ENCODE measurements around the gene ZNF784. TPM values are rescaled to one million over a fixed set of nuclear protein-coding genes. Genes with fewer than 3 reads are reported as not detected.

ZNF784 gene
- total and polyA plus RNA-seq, 2 of the 8 experiments (the other 6 are each of a cell fraction or from before 2014, with no cell fraction given) = 6.5 to 8.0 TPM

DNA sequence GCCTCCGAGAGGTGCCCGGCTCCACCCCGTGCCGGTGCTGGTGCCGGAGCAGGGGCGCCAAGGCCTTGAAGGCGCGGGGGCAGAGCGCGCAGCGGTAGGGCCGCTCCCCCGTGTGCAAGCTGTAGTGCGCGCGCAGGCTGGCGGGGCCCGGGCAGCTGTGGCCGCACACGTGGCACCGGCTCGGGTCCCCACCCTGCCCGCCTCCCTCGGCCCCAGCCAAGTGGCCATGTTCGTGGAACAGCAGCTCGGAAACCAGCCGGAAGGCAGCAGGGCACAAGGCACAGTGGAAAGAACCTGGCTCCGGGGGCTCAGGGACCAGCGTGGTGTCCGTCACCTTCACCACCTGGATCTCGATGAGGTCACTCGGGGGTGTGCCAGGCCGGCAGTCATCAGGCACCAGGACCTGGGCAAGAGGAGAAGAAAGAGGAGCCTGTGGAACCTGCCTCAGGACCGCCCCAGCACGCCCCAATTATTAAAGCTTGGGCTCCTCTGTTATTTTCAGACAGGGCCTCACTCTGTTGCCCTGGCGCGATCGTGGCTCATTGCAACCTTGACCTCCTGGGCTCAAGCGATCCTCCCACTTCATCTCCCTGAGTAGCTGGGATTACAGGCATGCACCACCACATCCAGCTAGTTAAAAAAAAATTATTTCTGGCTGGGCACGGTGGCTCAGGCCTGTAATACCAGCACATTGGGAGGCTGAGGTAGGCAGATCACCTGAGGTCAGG is 2.0 kb downstream of the ZNF784 start (continued):
- no peak for TF ChIP-seq SP1 (IDR thresholded peaks at IDR 0.05; ENCODE audit: low read depth, low read length)
- TF ChIP-seq CBX8 (IDR thresholded peaks at IDR 0.05; ENCODE audit: borderline replicate concordance, low read depth, low read length) = no peak
- TF ChIP-seq EZH2 (IDR thresholded peaks at IDR 0.05; ENCODE audit: low read depth, low read length, severe bottlenecking) = no peak
- no peak for TF ChIP-seq CREB1 (IDR thresholded peaks at IDR 0.05)
- no peak for TF ChIP-seq ZNF274 (IDR thresholded peaks at IDR 0.05; ENCODE audit: borderline replicate concordance, extremely low read depth, low read length)
- TF ChIP-seq USF2 (IDR thresholded peaks at IDR 0.05; ENCODE audit: low read length) = no peak
- TF ChIP-seq CBX5 (IDR thresholded peaks at IDR 0.05; ENCODE audit: low read depth, low read length) = no peak
- TF ChIP-seq CHD7 (IDR thresholded peaks at IDR 0.05; ENCODE audit: insufficient replicate concordance, low read length) = no peak
- no peak for TF ChIP-seq SIRT6 (IDR thresholded peaks at IDR 0.05; ENCODE audit: low read length)
- TF ChIP-seq POLR2A (IDR thresholded peaks at IDR 0.05; ENCODE audit: control extremely low read depth in 1 of 2, low read depth in 2 of 2, low read length in 2 of 2) = no peak
